SH-SY5Y (cell line): ENCODE measurements around the gene NEIL3.

Source experiments
- GATA2 ChIP-seq: IDR thresholded peaks from 2 replicates; pipeline ENCODE4 v1.6.1; 2011; ENCODE audit warnings: mild to moderate bottlenecking, low read depth, low read length
- GATA3 ChIP-seq: IDR thresholded peaks from 2 replicates; pipeline ENCODE4 v1.6.1; 2011; ENCODE audit warnings: low read depth, mild to moderate bottlenecking, low read length, moderate library complexity

Gene NEIL3

GRCh38 chr4:177287255-177287654 lies 22.4 kb upstream of the NEIL3 start:
- TF ChIP-seq GATA3 (no peak), GATA2 (no peak)

DNA sequence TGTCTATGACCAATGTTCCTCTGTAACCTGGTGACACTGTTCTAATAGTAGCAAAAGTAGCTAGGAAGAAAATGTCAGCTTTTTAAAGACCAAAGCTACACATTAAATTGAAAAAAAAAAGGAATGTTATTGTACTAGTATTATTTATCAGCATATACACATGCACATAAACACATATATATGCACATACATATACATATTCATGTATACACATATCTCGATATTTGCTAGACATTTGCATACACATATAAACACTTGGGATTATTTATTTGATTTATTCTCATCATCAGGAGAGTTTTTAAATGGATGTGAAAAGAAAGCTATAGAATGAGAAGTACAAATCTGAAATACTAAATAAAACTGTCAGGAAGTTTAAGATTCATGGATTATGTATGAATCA lies 21.3 kb upstream of the NEIL3 start:
- no peak for TF ChIP-seq GATA2
- no peak for TF ChIP-seq GATA3

DNA sequence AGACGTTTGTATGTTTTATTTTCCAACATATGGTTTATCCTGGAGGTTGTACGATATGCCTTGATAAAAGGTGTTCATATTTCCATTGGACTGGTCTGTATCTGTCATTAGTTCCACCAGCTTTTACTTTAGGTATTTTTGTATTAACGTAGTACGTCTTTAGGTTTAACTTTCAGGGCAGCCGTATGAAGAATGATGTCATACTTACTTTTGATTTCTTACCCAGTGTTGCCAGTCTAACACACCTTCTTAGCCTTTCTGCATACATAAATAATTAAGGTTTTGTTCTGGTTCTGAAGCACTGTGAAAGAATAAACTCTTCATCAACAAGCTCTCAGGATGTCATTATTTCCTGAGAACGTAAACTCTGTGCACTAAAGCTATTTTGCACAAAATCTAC lies 18.9 kb upstream of the NEIL3 start:
- TF ChIP-seq GATA2, result no peak
- TF ChIP-seq GATA3, result no peak

GRCh38 chr4:177292171-177292570 lies 17.5 kb upstream of the NEIL3 start:
- TF ChIP-seq GATA3 (no peak), GATA2 (no peak)

GRCh38 chr4:177293208-177294033 lies 16.3 kb upstream of the NEIL3 start:
- TF ChIP-seq GATA2 (no peak), GATA3 (no peak)

- TF ChIP-seq GATA2 (no peak), GATA3 (no peak)
Measured at GRCh38 chr4:177297785-177298391, 11.8 kb upstream of the NEIL3 start.

DNA sequence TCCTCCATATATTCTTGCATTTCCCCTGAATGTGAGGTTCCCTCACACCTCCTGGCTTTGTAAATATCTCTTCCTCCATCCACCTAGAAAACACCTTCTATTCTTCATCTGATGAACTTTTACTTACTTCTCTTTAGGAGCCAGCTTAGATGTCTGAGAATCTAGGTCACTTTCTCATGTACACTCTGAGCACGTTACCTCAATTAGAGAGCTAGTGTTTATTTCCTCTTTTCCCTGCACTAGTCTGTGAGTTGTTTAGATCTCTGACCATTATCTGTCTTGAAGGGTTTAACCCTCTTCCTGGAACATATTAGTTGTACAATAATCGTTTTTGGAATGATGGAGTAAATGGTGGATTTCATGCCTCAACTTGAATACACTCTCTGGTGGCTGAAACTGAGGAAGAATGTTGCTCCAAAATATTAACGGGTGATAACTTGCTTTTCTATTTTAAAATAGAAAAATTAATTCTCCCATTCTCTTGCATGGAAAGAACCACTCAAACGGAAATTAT lies 8.5 kb upstream of the NEIL3 start:
- TF ChIP-seq GATA2 (no peak), GATA3 (no peak)

DNA sequence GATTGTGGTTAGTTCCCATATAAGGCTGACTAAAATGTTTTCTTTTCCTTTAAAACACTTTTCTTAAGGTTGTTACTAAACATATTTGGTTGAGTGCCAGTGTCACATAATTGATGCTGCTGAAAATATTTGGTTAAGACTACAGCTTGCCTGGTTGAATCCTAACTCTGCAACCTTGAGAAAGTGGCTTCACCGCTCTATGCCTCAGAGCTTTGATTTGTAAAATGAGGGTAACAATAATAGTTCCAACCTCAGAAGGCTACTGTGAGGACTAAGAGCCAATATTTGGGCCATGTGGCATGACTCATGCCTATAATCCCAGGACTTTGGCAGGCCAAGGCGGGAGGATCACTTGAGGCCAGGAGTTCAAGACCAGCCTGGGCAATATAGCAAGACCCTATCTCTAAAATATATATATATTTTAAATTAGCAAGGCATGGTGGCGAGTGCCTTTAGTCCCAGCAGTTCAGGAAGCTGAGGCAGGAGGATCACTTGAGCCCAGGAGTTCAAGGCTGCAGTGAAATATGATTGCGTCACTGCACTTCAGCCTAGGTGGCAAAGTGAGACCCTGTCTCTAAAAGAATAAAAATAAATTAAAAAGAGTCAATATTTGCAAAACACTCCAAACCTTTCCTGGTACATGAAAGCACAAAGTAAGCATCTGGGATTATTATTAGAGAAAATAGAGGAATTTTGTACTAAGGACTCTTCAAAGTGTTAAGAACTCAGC lies 7.1 kb upstream of the NEIL3 start:
- TF ChIP-seq GATA2, result no peak
- TF ChIP-seq GATA3, result no peak

DNA sequence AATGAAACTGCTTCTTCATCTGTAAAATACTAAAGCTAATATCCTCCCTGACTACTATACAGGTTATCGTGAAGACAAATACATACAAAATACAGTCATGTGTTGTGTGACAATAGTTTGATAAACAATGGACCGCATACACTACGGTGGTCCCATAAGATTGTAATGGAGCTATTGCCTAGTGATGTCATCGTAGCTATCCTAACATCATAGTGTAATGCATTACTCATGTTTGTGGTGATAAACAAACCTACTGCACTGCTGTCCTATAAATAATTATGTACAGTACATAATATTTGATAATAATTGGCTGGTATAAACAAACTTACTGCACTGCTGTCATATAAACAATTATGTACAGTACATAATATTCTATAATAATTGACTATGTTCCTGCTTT lies 5.6 kb upstream of the NEIL3 start:
- TF ChIP-seq GATA2 (no peak), GATA3 (no peak)

GRCh38 chr4:177308125-177308524 lies 1.5 kb upstream of the NEIL3 start:
- TF ChIP-seq GATA3 (no peak), GATA2 (no peak)

- no peak for TF ChIP-seq GATA2
- no peak for TF ChIP-seq GATA3
Measured at GRCh38 chr4:177308847-177309521, 690 bp upstream of the NEIL3 start.

GRCh38 chr4:177311589-177311988 lies 1.9 kb downstream of the NEIL3 start:
- TF ChIP-seq GATA3 (no peak), GATA2 (no peak)

DNA sequence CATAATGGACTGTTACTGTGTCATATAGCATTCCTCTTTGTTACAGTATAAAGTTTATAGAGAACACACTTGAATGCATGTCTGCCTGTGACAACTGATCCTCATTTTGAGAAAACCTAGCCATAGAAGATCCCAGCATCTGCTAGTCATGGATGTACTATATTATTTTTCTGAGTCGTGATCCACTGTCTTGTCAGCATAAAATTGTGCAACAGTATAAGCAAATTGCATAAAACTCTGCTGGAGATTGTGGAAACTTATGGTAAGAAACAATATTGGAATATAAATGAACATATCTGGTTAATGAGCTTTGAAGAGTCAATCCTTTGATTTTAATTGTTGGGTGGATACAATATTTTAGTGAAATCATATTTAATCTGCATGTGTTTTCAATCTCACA lies 3.6 kb downstream of the NEIL3 start:
- no peak for TF ChIP-seq GATA2
- no peak for TF ChIP-seq GATA3
